Measurements from ENCODE around the gene NUDT17.

NUDT17 gene

DNA sequence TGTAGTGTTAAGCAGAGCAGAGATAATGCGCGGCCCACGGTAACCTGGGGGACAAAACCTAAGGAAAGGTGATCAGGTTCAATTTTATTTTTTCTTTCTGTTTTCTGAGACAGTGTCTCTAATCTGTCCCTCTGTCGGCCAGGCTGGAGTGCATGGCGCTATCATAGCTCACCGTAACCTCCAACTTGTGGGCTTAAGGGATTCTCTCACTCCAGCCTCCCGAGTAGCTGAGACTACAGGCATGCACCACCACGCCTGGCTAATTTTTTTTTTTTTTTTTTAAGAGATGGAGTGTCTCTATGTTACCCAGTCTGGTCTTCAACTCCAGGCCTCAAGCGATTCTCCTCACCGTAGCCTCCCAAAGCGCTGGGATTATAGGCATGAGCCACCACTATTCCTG, 41.0 kb downstream of the NUDT17 start:
- TF ChIP-seq SIN3A (IDR thresholded peaks at IDR 0.05; ENCODE audit: borderline replicate concordance, insufficient read depth, low read length) (no peak), FOXP2 (optimal IDR thresholded peaks at IDR 0.05; ENCODE audit: borderline replicate concordance, extremely low read depth, extremely low read length, insufficient read depth) (no peak), POLR2AphosphoS5 (IDR thresholded peaks at IDR 0.05; ENCODE audit: low read depth, low read length) (no peak), TAF1 (IDR thresholded peaks at IDR 0.05; ENCODE audit: borderline replicate concordance, insufficient read depth, low read length) (no peak)
- TF ChIP-seq, protein P1, sequence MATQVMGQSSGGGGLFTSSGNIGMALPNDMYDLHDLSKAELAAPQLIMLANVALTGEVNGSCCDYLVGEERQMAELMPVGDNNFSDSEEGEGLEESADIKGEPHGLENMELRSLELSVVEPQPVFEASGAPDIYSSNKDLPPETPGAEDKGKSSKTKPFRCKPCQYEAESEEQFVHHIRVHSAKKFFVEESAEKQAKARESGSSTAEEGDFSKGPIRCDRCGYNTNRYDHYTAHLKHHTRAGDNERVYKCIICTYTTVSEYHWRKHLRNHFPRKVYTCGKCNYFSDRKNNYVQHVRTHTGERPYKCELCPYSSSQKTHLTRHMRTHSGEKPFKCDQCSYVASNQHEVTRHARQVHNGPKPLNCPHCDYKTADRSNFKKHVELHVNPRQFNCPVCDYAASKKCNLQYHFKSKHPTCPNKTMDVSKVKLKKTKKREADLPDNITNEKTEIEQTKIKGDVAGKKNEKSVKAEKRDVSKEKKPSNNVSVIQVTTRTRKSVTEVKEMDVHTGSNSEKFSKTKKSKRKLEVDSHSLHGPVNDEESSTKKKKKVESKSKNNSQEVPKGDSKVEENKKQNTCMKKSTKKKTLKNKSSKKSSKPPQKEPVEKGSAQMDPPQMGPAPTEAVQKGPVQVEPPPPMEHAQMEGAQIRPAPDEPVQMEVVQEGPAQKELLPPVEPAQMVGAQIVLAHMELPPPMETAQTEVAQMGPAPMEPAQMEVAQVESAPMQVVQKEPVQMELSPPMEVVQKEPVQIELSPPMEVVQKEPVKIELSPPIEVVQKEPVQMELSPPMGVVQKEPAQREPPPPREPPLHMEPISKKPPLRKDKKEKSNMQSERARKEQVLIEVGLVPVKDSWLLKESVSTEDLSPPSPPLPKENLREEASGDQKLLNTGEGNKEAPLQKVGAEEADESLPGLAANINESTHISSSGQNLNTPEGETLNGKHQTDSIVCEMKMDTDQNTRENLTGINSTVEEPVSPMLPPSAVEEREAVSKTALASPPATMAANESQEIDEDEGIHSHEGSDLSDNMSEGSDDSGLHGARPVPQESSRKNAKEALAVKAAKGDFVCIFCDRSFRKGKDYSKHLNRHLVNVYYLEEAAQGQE (IDR thresholded peaks at IDR 0.05; ENCODE audit: insufficient read depth in 1 of 2, low read depth in 2 of 2, low read length in 2 of 2) = no peak

DNA sequence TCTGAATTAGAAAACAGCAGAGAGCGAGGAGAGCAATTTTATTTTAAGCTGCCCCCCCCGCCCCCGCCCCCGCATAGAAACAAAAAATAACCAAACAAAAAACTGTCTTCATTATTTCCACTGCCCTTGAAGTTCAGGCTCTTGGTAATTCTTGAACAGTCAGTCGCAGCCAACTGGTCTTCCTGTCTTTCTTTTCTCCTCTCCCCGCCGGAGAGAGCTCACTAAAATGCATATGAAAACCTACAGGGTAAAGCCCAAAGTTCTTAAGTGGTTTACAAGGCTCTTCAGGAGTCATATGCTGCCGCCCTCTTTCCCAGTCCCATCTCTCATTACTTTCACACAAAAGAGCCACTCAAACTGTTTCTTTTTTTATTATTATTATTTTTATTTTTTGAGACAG, 41.4 kb downstream of the NUDT17 start:
- TF ChIP-seq, protein P1 (IDR thresholded peaks at IDR 0.05; ENCODE audit: insufficient read depth in 1 of 2, low read depth in 2 of 2, low read length in 2 of 2) = no peak
- TF ChIP-seq POLR2AphosphoS5 (IDR thresholded peaks at IDR 0.05; ENCODE audit: low read depth, low read length) (no peak), SIN3A (IDR thresholded peaks at IDR 0.05; ENCODE audit: borderline replicate concordance, insufficient read depth, low read length) (no peak), FOXP2 (optimal IDR thresholded peaks at IDR 0.05; ENCODE audit: borderline replicate concordance, extremely low read depth, extremely low read length, insufficient read depth) (no peak), TAF1 (IDR thresholded peaks at IDR 0.05; ENCODE audit: borderline replicate concordance, insufficient read depth, low read length) (no peak)

DNA sequence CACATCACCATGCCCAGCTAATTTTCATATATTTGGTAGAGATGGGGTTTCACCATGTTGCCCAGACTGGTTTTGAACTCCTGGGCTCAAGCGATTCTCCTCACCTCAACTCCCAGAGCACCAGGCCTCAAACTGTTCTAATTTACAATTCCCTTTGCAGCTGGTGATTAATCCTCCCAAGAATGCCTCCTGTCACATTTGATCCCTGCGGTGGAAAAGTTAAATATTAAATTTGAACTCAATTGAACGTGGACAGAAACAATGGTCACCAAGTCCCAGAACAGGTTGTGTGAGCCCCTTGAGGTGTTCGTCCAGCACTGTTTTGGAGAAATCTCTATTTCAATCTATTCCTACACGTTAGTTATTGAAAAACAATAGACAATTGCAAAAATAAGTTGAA, 42.2 kb downstream of the NUDT17 start:
- TF ChIP-seq TAF1 (IDR thresholded peaks at IDR 0.05; ENCODE audit: borderline replicate concordance, insufficient read depth, low read length) (no peak), FOXP2 (optimal IDR thresholded peaks at IDR 0.05; ENCODE audit: borderline replicate concordance, extremely low read depth, extremely low read length, insufficient read depth) (no peak), POLR2AphosphoS5 (IDR thresholded peaks at IDR 0.05; ENCODE audit: low read depth, low read length) (no peak), SIN3A (IDR thresholded peaks at IDR 0.05; ENCODE audit: borderline replicate concordance, insufficient read depth, low read length) (no peak)
- TF ChIP-seq, protein P1 (IDR thresholded peaks at IDR 0.05; ENCODE audit: insufficient read depth in 1 of 2, low read depth in 2 of 2, low read length in 2 of 2) = no peak

DNA sequence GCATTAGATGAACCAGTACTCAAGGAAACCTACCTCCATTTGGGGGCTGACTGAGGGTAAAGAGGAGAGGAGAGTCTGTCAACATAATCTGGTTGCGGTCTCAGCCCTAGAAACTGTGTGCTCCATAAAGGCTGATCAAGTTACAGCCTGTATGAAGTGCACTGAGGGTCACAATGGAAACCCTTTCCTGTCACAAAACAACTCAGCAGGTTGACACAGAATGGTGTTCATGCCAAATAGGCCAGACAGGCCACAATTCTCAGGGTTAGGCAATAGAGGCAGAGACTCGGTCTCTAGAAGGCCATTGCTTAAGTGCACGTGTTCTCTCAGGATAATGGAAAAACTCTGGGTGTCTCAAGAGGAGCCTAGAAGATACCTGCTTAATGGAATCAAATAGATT, 44.3 kb downstream of the NUDT17 start:
- no peak for TF ChIP-seq POLR2AphosphoS5 (IDR thresholded peaks at IDR 0.05; ENCODE audit: low read depth, low read length)
- no peak for TF ChIP-seq SIN3A (IDR thresholded peaks at IDR 0.05; ENCODE audit: borderline replicate concordance, insufficient read depth, low read length)
- no peak for TF ChIP-seq FOXP2 (optimal IDR thresholded peaks at IDR 0.05; ENCODE audit: borderline replicate concordance, extremely low read depth, extremely low read length, insufficient read depth)
- TF ChIP-seq, protein P1 (IDR thresholded peaks at IDR 0.05; ENCODE audit: insufficient read depth in 1 of 2, low read depth in 2 of 2, low read length in 2 of 2) = no peak
- TF ChIP-seq TAF1 (IDR thresholded peaks at IDR 0.05; ENCODE audit: borderline replicate concordance, insufficient read depth, low read length) = no peak

DNA sequence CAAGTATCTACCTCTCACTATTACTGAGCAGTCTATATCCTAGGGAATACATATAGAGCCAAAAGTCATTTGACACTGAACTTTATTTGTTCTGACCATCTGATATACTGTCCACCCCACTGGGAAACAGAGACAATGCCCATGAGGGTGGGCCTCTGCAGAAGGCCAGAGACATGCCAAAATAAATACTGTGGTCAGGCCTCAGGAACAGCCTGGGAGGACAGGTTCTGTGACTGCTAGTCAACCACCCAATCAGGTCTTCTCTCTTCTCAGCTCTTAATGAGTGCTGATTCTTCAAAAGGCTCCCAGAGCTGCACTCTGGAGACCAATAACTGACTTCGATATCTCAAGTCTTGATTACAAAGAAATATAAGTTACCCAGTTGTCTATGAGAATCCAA, 45.7 kb downstream of the NUDT17 start:
- TF ChIP-seq POLR2AphosphoS5 (IDR thresholded peaks at IDR 0.05; ENCODE audit: low read depth, low read length) = no peak
- TF ChIP-seq, protein P1 (IDR thresholded peaks at IDR 0.05; ENCODE audit: insufficient read depth in 1 of 2, low read depth in 2 of 2, low read length in 2 of 2) = no peak
- no peak for TF ChIP-seq FOXP2 (optimal IDR thresholded peaks at IDR 0.05; ENCODE audit: borderline replicate concordance, extremely low read depth, extremely low read length, insufficient read depth)
- TF ChIP-seq TAF1 (IDR thresholded peaks at IDR 0.05; ENCODE audit: borderline replicate concordance, insufficient read depth, low read length) = no peak
- no peak for TF ChIP-seq SIN3A (IDR thresholded peaks at IDR 0.05; ENCODE audit: borderline replicate concordance, insufficient read depth, low read length)
